ENCODE data around the gene GOLT1B. TPM values are rescaled to one million over a fixed set of nuclear protein-coding genes. Genes with fewer than 3 reads are reported as not detected.

Gene GOLT1B
- total RNA-seq, 1 experiment from 2014 or later, result 46.1 TPM

GRCh38 chr12:21453312-21453852, 48.2 kb upstream of the GOLT1B start:
- no peaks in the 10 kb centered on the region for H3K9me3 Mint-ChIP-seq
- no peak for TF ChIP-seq CTCF (conservative IDR thresholded peaks at IDR 0.05)
- no peak overlapping the region for H3K18ac ChIP-seq (ENCODE audit: insufficient read length, low read depth, low read length)

More at GRCh38 chr12:21453312-21453852, 48.2 kb upstream of the GOLT1B start:
- Histone ChIP-seq H4K5ac (ENCODE audit: insufficient read length, low read depth, low read length) (no peak overlapping the region), H3K27ac (ENCODE audit: insufficient read length, low read depth, low read length) (no peak overlapping the region), H2BK120ac (ENCODE audit: low read depth, low read length, poor library complexity, severe bottlenecking) (no peak overlapping the region), H4K20me1 (ENCODE audit: control insufficient read depth, insufficient read depth, insufficient read length) (no peaks in the 10 kb centered on the region), H4K8ac (replicated peaks; ENCODE audit: insufficient read length, low read depth, low read length) (no peak overlapping the region), H3K14ac (ENCODE audit: insufficient read depth, low read length) (no peak overlapping the region), H3K4me2 (ENCODE audit: insufficient read depth, insufficient read length, low read length) (no peak overlapping the region), H2BK20ac (ENCODE audit: low read depth, low read length, poor library complexity, severe bottlenecking) (no peak overlapping the region), H3K79me2 (ENCODE audit: insufficient read depth, low read length) (no peaks in the 10 kb centered on the region), H2AFZ (ENCODE audit: low read length) (no peak overlapping the region), H3K23ac (ENCODE audit: insufficient read length, low read depth, low read length) (no peak overlapping the region), H3K79me1 (ENCODE audit: insufficient read depth, low read depth, low read length, poor library complexity, severe bottlenecking) (no peaks in the 10 kb centered on the region), H3K4me1 (ENCODE audit: insufficient read depth, low read length) (no peaks in the 10 kb centered on the region), H2AK5ac (ENCODE audit: insufficient read length, low read length) (no peak overlapping the region), H3K56ac (ENCODE audit: insufficient read length, low read depth, low read length) (no peak overlapping the region), H2BK12ac (ENCODE audit: insufficient read length, low read depth, low read length) (no peak overlapping the region), H3K23me2 (ENCODE audit: insufficient read length, low read depth, low read length, poor library complexity, severe bottlenecking) (no peaks in the 10 kb centered on the region), H3K9me3 (ENCODE audit: control insufficient read depth, low read depth, low read length) (no peaks in the 10 kb centered on the region), H3K4ac (ENCODE audit: low read depth, low read length) (no peak overlapping the region), H3K27me3 (ENCODE audit: insufficient read depth, low read length) (no peaks in the 10 kb centered on the region), H2BK5ac (ENCODE audit: insufficient read length, low read length) (no peak overlapping the region), H4K91ac (ENCODE audit: insufficient read length, low read depth, low read length) (no peak overlapping the region), H2BK15ac (ENCODE audit: low read depth, low read length) (no peak overlapping the region), H3K9ac (ENCODE audit: extremely low read depth, insufficient read length, low read length) (no peak overlapping the region), H3T11ph (ENCODE audit: low read length) (no peak overlapping the region)
- Mint-ChIP-seq H3K27ac (no peak overlapping the region), H3K27me3 (ENCODE audit: low read depth) (no peaks in the 10 kb centered on the region), H3K4me3 (no peak overlapping the region), H3K4me1 (no peaks in the 10 kb centered on the region), H3K36me3 (ENCODE audit: insufficient read depth in 1 of 3, low read depth in 3 of 3) (peaks cover 0 to 15% (median 12%) of the 10 kb centered on the region in 3 experiments; a peak in 5 of 7 replicates)
- no CpG with 5 or more reads among the region's 4 CpGs for WGBS (ENCODE audit: extremely low coverage, insufficient read length, low lambda C conversion rate)
- DNase-seq, result no peak
